GM19395 (cell line): ENCODE measurements around the gene AKAP8.
"Not testable (repeated sequence)": the region's sequence is repeated elsewhere in the genome, so short reads cannot be mapped to it uniquely, and the experiment has no call there.

Source experiments
- ATAC-seq: cut with Tn5 transposase; IDR thresholded peaks from one replicate; pipeline ENCODE4 v1.9.1; 2021; ENCODE audit warnings: mild to moderate bottlenecking, moderate library complexity; ENCODE audit not compliant: unreplicated experiment

AKAP8 gene

GRCh38 chr19:15337202-15337601 lies 42.4 kb downstream of the AKAP8 start:
- ATAC-seq = no peak

- not testable (repeated sequence) for ATAC-seq
These were observed 43.6 kb downstream of the AKAP8 start for GRCh38 chr19:15335992-15336391.

GRCh38 chr19:15332311-15332996 lies 47.1 kb downstream of the AKAP8 start, which contains the start of gene BRD4:
Gene BRD4 (minus strand): TSS chr19:15332539. CDS start chr19:15273099, 59,440 bp downstream.
- ATAC-seq = no peak

- no peak for ATAC-seq
These were observed 47.9 kb downstream of the AKAP8 start for GRCh38 chr19:15331419-15332310.

- no peak for ATAC-seq
These were observed 48.7 kb downstream of the AKAP8 start for GRCh38 chr19:15330801-15331418.

GRCh38 chr19:15328312-15328711 lies 51.3 kb downstream of the AKAP8 start:
- ATAC-seq = no peak

GRCh38 chr19:15324791-15325519 lies 54.6 kb downstream of the AKAP8 start:
- no peak for ATAC-seq

- no peak for ATAC-seq
These were observed 55.9 kb downstream of the AKAP8 start for GRCh38 chr19:15323496-15324235.

- no peak for ATAC-seq
These were observed 57.8 kb downstream of the AKAP8 start for GRCh38 chr19:15321739-15322138.

- ATAC-seq = no peak
These were observed 59.5 kb downstream of the AKAP8 start for GRCh38 chr19:15320116-15320515.

GRCh38 chr19:15318241-15318691 lies 61.3 kb downstream of the AKAP8 start:
- no peak for ATAC-seq

- ATAC-seq = no peak
These were observed 62.1 kb downstream of the AKAP8 start for GRCh38 chr19:15317392-15318071.

- no peak for ATAC-seq
These were observed 63.1 kb downstream of the AKAP8 start for GRCh38 chr19:15316498-15316897.

GRCh38 chr19:15315101-15315500 lies 64.5 kb downstream of the AKAP8 start:
- no peak for ATAC-seq

- no peak for ATAC-seq
These were observed 65.8 kb downstream of the AKAP8 start for GRCh38 chr19:15313649-15314279.

GRCh38 chr19:15307169-15307568 lies 72.4 kb downstream of the AKAP8 start:
- ATAC-seq = no peak

GRCh38 chr19:15305582-15306334 lies 73.8 kb downstream of the AKAP8 start:
- no peak for ATAC-seq

- ATAC-seq = no peak
These were observed 75.4 kb downstream of the AKAP8 start for GRCh38 chr19:15304140-15304705.
